Esophagus squamous epithelium (tissue), 4 donors: ENCODE results near the gene MAP1A.

Experiments
- POLR2A ChIP-seq, 4 donors: fragments of 450-650 bp; IDR thresholded peaks; one replicate each; pipeline ENCODE4 v1.6.1; 2017; ENCODE audit warnings: antibody characterized with exemption in 4 of 4, mild to moderate bottlenecking in 4 of 4, moderate library complexity in 3 of 4
- TF ChIP-seq, protein P1 (sequence below), 6 experiments: fragments of 450-650 bp in 4 of 6; fragments of 200-600 bp in 2 of 6; sonication (generic) in 2 of 6; IDR thresholded peaks; one replicate each; pipeline ENCODE4 v1.5.1; 2016 to 2019; ENCODE audit warnings: antibody characterized with exemption in 6 of 6, mild to moderate bottlenecking in 4 of 6, moderate library complexity in 4 of 6

DNA sequence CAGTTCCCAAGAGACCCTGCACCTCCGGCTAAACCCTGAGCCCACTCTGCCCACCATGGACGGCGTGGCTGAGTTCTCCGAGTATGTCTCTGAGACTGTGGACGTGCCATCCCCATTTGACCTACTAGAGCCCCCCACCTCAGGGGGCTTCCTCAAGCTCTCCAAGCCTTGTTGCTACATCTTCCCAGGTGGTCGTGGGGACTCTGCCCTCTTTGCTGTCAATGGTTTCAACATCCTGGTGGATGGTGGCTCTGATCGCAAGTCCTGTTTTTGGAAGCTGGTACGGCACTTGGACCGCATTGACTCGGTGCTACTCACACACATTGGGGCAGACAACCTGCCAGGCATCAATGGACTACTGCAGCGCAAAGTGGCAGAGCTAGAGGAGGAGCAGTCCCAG lies 4.0 kb downstream of the MAP1A start:
- TF ChIP-seq POLR2A (IDR thresholded peaks at IDR 0.05): no peak
- TF ChIP-seq, protein P1, sequence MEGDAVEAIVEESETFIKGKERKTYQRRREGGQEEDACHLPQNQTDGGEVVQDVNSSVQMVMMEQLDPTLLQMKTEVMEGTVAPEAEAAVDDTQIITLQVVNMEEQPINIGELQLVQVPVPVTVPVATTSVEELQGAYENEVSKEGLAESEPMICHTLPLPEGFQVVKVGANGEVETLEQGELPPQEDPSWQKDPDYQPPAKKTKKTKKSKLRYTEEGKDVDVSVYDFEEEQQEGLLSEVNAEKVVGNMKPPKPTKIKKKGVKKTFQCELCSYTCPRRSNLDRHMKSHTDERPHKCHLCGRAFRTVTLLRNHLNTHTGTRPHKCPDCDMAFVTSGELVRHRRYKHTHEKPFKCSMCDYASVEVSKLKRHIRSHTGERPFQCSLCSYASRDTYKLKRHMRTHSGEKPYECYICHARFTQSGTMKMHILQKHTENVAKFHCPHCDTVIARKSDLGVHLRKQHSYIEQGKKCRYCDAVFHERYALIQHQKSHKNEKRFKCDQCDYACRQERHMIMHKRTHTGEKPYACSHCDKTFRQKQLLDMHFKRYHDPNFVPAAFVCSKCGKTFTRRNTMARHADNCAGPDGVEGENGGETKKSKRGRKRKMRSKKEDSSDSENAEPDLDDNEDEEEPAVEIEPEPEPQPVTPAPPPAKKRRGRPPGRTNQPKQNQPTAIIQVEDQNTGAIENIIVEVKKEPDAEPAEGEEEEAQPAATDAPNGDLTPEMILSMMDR (IDR thresholded peaks at IDR 0.05): no peak
